HG03039 (cell line): Measurements from ENCODE around the gene KIF3B.
"Not testable (repeated sequence)": the region's sequence is repeated elsewhere in the genome, so short reads cannot be mapped to it uniquely, and the experiment has no call there.

ENCODE experiments used
- ATAC-seq: cut with Tn5 transposase; IDR thresholded peaks from one replicate; pipeline ENCODE4 v1.9.1; 2021; ENCODE audit warnings: mild to moderate bottlenecking, moderate library complexity; ENCODE audit not compliant: unreplicated experiment

The KIF3B gene

GRCh38 chr20:32327087-32327681, 49.7 kb downstream of the KIF3B start:
- ATAC-seq = no peak

GRCh38 chr20:32329817-32330554, 52.5 kb downstream of the KIF3B start:
- ATAC-seq = no peak

GRCh38 chr20:32330555-32330897, 53.1 kb downstream of the KIF3B start:
- no peak for ATAC-seq

- peak; percentile 10 for ATAC-seq
Measured at GRCh38 chr20:32332614-32333013, 55.2 kb downstream of the KIF3B start.

- ATAC-seq = peak; percentile 46
Measured at GRCh38 chr20:32333181-32333987, 55.9 kb downstream of the KIF3B start.

GRCh38 chr20:32333988-32334885, 56.8 kb downstream of the KIF3B start:
- ATAC-seq = peak; percentile 14

- ATAC-seq = no peak
Measured at GRCh38 chr20:32336918-32337347, 59.5 kb downstream of the KIF3B start.

GRCh38 chr20:32337937-32338661, 60.6 kb downstream of the KIF3B start:
- no peak for ATAC-seq

GRCh38 chr20:32338665-32339064, 61.2 kb downstream of the KIF3B start:
- no peak for ATAC-seq

- ATAC-seq = no peak
Measured at GRCh38 chr20:32339116-32339515, 61.7 kb downstream of the KIF3B start.

- not testable (repeated sequence) for ATAC-seq
Measured at GRCh38 chr20:32341053-32341452, 63.6 kb downstream of the KIF3B start.

- no peak for ATAC-seq
Measured at GRCh38 chr20:32343439-32343838, 66.0 kb downstream of the KIF3B start.

- no peak for ATAC-seq
Measured at GRCh38 chr20:32344835-32345506, 67.5 kb downstream of the KIF3B start.

GRCh38 chr20:32348207-32348606, 70.8 kb downstream of the KIF3B start:
- ATAC-seq = no peak

- no peak for ATAC-seq
Measured at GRCh38 chr20:32350421-32350820, 73.0 kb downstream of the KIF3B start.

- no peak for ATAC-seq
Measured at GRCh38 chr20:32352121-32352720, 74.8 kb downstream of the KIF3B start.

GRCh38 chr20:32353848-32354496, 76.5 kb downstream of the KIF3B start:
- ATAC-seq = no peak

- ATAC-seq = no peak
Measured at GRCh38 chr20:32354592-32355416, 77.4 kb downstream of the KIF3B start.
